SH-SY5Y (cell line): ENCODE measurements around the gene PBX1.

Source experiments
- GATA2 ChIP-seq: IDR thresholded peaks from 2 replicates; pipeline ENCODE4 v1.6.1; 2011; ENCODE audit warnings: mild to moderate bottlenecking, low read depth, low read length
- GATA3 ChIP-seq: IDR thresholded peaks from 2 replicates; pipeline ENCODE4 v1.6.1; 2011; ENCODE audit warnings: low read depth, mild to moderate bottlenecking, low read length, moderate library complexity

- no peak for TF ChIP-seq GATA3
- no peak for TF ChIP-seq GATA2
Measured at GRCh38 chr1:164673584-164674214, 114.7 kb downstream of the PBX1 start.
